SK-N-MC (cell line): ENCODE results near the gene RHOU.

ENCODE experiments used
- DNase-seq: peaks from one replicate; pipeline ENCODE4 v3.0.0-alpha.2; 2011; ENCODE audit warnings: low read depth, low spot score
- H3K27ac ChIP-seq: fragments of 200-600 bp; sonication (generic); 2 replicates; pipeline ENCODE4 v1.5.1; 2016; ENCODE audit warnings: mixed run types
- H3K36me3 ChIP-seq: fragments of 200-600 bp; sonication (generic); 2 replicates; pipeline ENCODE4 v1.6.1; 2017; ENCODE audit warnings: antibody characterized with exemption, low read length, mixed read lengths; ENCODE audit not compliant: insufficient read depth
- H3K4me3 ChIP-seq: fragments of 200-600 bp; sonication (generic); 2 replicates; pipeline ENCODE4 v1.5.1; 2016
- H3K9ac ChIP-seq: fragments of 200-600 bp; sonication (generic); 2 replicates; pipeline ENCODE4 v1.8.0; 2017; ENCODE audit warnings: mixed run types, mixed read lengths; ENCODE audit not compliant: insufficient read length
- H3K9me3 ChIP-seq: fragments of 200-600 bp; sonication (generic); 2 replicates; pipeline ENCODE4 v1.6.1; 2017; ENCODE audit warnings: low read depth, mild to moderate bottlenecking, antibody characterized with exemption, low read length, moderate library complexity, mixed read lengths
- EZH2 ChIP-seq: fragments of 200-600 bp; sonication (generic); IDR thresholded peaks from one replicate; pipeline ENCODE4 v1.6.1; 2017; ENCODE audit warnings: antibody characterized with exemption
- FOXP2 ChIP-seq: optimal IDR thresholded peaks from 2 replicates; pipeline ENCODE3; 2011; ENCODE audit warnings: mild to moderate bottlenecking, moderate library complexity; ENCODE audit not compliant: insufficient read depth; ENCODE audit errors: extremely low read length, control extremely low read depth
- POLR2AphosphoS5 ChIP-seq: IDR thresholded peaks from 2 replicates; pipeline ENCODE4 v1.6.1; 2012; ENCODE audit warnings: mild to moderate bottlenecking, low read depth, low read length, borderline replicate concordance

RHOU gene

DNA sequence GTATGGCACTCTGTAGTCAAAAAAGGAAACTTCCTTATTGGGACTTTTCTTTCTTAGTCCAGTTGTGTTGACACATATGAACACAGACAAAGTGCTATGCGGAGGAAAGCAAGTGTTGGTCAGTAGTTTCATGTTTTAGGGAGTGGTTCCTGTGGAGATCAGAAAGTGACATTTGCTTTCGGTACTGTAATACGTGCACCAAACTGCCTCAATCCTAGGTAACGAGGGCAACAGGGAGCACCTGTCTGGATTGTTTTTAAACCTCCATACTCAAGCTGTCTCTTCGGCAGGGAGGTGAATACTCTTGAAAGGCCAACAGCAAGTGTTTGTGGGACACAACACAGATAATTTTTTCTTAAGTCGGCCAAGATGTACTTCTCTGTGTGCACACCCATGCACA is 9.1 kb downstream of the RHOU start:
- TF ChIP-seq FOXP2 = no peak
- no peak for TF ChIP-seq EZH2
- TF ChIP-seq POLR2AphosphoS5 = no peak
- Histone ChIP-seq H3K27ac (no peak overlapping the region), H3K9me3 (no peaks in the 10 kb centered on the region), H3K4me3 (no peak overlapping the region), H3K9ac (no peak overlapping the region), H3K36me3 (no peaks in the 10 kb centered on the region)
- no peak for DNase-seq

DNA sequence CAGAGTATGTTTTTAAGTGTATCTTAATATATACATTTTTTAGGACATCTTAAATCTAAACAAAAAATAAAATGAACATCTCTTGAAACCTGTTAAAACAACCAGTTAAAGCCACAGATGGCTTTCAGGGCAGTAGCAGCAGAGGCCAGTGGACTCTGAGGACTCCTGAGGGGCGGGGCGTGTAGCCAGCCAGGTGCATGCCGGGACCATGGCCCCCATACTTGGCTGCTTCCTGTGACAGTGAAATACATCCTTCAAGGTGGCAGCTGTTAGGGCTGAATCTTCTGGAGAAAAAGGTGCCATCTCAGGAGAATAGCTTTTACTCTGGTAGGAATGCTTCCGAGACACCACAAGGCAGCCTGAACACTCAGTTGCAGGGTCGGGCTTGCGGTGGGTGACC is 9.6 kb downstream of the RHOU start:
- Histone ChIP-seq H3K9me3 (no peaks in the 10 kb centered on the region), H3K36me3 (no peaks in the 10 kb centered on the region), H3K4me3 (no peak overlapping the region), H3K27ac (no peak overlapping the region), H3K9ac (no peak overlapping the region)
- DNase-seq = no peak
- TF ChIP-seq FOXP2 (no peak), EZH2 (no peak), POLR2AphosphoS5 (no peak)

- no peak overlapping the region for H3K27ac ChIP-seq
- H3K9me3 ChIP-seq = no peaks in the 10 kb centered on the region
- TF ChIP-seq FOXP2 = no peak
- no peak for TF ChIP-seq POLR2AphosphoS5
- no peak for TF ChIP-seq EZH2
- H3K4me3 ChIP-seq = no peak overlapping the region
- H3K36me3 ChIP-seq = no peaks in the 10 kb centered on the region
- H3K9ac ChIP-seq = no peak overlapping the region
- DNase-seq = no peak
Observed at GRCh38 chr1:228745497-228745896, 10.2 kb downstream of the RHOU start.

GRCh38 chr1:228747301-228747935 is 12.1 kb downstream of the RHOU start:
- no peak overlapping the region for H3K9ac ChIP-seq
- H3K27ac ChIP-seq = no peak overlapping the region
- no peaks in the 10 kb centered on the region for H3K36me3 ChIP-seq
- H3K4me3 ChIP-seq = no peak overlapping the region
- no peaks in the 10 kb centered on the region for H3K9me3 ChIP-seq
- no peak for DNase-seq
- TF ChIP-seq FOXP2 = no peak
- TF ChIP-seq EZH2 = no peak
- TF ChIP-seq POLR2AphosphoS5 = no peak

DNA sequence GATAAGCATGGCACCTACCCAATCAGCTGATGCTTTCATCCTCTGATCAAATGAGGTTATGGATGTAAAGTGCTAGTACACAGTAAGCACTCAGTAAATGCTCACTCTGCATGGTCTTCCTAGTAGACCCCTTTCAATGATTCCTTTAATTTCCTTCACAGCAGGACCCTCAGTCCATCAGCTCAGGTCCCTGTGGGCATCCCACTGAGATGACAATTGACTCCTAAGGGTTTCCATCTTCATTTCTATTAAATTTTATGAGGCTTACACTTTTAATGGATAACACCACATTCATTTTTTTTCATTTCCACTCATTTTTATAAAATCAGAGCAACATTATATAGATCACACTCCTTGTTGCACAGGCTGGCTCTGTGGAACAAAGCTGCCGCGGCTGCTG is 12.8 kb downstream of the RHOU start:
- Histone ChIP-seq H3K36me3 (no peaks in the 10 kb centered on the region), H3K9ac (no peak overlapping the region), H3K4me3 (no peak overlapping the region), H3K27ac (no peak overlapping the region), H3K9me3 (no peaks in the 10 kb centered on the region)
- no peak for TF ChIP-seq FOXP2
- no peak for DNase-seq

- no peak overlapping the region for H3K27ac ChIP-seq
- H3K36me3 ChIP-seq = no peaks in the 10 kb centered on the region
- no peaks in the 10 kb centered on the region for H3K9me3 ChIP-seq
- TF ChIP-seq EZH2 = no peak
- no peak for TF ChIP-seq FOXP2
- TF ChIP-seq POLR2AphosphoS5 = no peak
- H3K9ac ChIP-seq = no peak overlapping the region
- DNase-seq = no peak
- no peak overlapping the region for H3K4me3 ChIP-seq
Observed at GRCh38 chr1:228748431-228748830, 13.2 kb downstream of the RHOU start.

- Histone ChIP-seq H3K9me3 (no peaks in the 10 kb centered on the region), H3K9ac (no peak overlapping the region), H3K4me3 (no peak overlapping the region), H3K36me3 (no peaks in the 10 kb centered on the region), H3K27ac (no peak overlapping the region)
- no peak for DNase-seq
- no peak for TF ChIP-seq EZH2
Observed at GRCh38 chr1:228749765-228750164, 14.5 kb downstream of the RHOU start.

DNA sequence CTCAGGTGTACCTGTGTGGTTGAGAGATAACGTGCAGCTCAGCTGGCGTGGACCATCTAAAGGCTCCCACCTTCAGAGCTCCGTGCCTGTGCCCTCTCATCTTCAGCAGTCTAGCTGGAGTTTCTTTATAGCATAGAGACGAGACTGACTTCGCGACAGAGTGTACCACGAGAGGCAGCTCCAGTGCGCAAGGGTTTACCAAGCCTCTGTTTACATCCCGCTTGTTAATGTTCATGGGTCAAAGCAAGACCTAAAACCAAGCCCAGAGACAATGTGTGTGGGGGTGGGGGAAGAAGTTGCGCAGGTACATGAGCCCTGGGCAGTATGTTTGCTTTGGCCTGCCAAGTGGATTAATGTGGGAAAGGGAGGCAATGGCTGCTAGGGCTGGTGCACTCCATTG is 15.6 kb downstream of the RHOU start:
- DNase-seq = no peak
- H3K27ac ChIP-seq = no peak overlapping the region
- H3K4me3 ChIP-seq = no peak overlapping the region
- H3K9me3 ChIP-seq = no peaks in the 10 kb centered on the region
- H3K36me3 ChIP-seq = no peaks in the 10 kb centered on the region
- H3K9ac ChIP-seq = no peak overlapping the region
- no peak for TF ChIP-seq POLR2AphosphoS5
- no peak for TF ChIP-seq FOXP2
- TF ChIP-seq EZH2 = no peak

DNA sequence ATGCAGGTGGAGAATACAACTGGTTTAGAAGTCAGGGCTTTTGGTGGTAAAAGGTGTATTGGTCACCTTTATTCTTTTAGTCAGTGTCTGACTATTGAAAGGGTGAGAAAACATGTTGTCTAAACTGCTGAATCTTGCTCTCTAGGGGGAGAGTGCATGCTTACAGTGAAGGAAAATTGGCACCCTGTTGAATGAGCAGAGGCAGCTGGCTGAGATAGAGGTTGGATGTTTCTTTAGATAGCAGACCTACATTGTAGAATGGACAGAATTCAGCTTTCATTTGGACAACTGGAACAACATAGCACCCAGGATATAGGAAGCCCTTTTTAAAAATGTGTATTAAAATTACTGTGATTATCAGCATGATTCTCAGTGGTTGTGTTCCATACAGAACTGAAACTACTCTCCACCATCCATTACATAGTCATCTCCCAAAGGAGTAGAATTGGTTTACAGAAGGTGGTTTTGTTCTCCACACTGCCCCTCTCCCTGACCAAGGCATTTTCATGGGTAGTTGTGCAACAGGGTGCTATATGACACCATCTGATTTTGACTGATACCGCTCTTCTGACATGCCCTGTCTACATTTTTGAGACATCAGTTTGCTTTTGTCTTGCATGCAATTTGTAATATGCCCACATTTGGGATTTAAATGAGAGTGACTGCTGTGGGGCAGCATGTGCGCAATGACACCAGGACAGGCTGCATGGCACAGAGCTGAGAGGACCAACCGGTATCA is 16.2 kb downstream of the RHOU start:
- DNase-seq = no peak
- no peak overlapping the region for H3K9ac ChIP-seq
- TF ChIP-seq EZH2 (no peak), POLR2AphosphoS5 (no peak), FOXP2 (no peak)
- no peak overlapping the region for H3K27ac ChIP-seq
- no peak overlapping the region for H3K4me3 ChIP-seq
- H3K9me3 ChIP-seq = no peaks in the 10 kb centered on the region
- H3K36me3 ChIP-seq = no peaks in the 10 kb centered on the region
